GM19193 (cell line): ENCODE data around the gene CNGA3.

Experiments used
- POLR2A ChIP-seq: IDR thresholded peaks from 4 replicates; pipeline ENCODE4 v1.6.1; 2011; ENCODE audit not compliant: insufficient read depth, insufficient read length; ENCODE audit errors: extremely low read depth

Gene CNGA3

DNA sequence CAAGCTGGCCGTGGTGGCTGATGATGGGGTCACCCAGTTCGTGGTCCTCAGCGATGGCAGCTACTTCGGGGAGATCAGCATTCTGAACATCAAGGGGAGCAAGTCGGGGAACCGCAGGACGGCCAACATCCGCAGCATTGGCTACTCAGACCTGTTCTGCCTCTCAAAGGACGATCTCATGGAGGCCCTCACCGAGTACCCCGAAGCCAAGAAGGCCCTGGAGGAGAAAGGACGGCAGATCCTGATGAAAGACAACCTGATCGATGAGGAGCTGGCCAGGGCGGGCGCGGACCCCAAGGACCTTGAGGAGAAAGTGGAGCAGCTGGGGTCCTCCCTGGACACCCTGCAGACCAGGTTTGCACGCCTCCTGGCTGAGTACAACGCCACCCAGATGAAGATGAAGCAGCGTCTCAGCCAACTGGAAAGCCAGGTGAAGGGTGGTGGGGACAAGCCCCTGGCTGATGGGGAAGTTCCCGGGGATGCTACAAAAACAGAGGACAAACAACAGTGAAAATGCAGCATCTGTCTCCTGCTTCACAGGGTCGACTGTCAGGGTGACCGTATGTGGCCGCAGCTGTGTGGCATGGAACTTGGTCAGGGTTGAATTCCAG is 50.6 kb downstream of the CNGA3 start:
- no peak for TF ChIP-seq POLR2A

DNA sequence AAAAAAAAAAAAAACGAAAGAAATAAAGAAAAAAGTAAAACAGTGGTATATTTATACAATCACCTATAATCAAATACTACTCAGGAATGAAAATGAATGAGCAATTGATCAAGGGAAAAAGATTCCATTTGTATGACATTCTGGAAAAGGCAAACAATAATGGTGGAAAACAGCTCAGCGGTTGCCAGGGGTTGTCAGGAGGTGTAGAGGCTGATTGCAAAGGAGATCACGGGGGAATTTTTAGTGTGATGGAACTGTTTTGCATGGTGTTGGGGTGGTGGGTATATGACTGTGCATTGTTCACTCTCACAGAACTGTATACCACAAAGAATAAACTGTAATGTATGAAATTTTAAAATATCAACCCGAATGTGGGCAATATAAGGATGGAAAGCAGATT is 52.9 kb downstream of the CNGA3 start:
- TF ChIP-seq POLR2A = no peak

DNA sequence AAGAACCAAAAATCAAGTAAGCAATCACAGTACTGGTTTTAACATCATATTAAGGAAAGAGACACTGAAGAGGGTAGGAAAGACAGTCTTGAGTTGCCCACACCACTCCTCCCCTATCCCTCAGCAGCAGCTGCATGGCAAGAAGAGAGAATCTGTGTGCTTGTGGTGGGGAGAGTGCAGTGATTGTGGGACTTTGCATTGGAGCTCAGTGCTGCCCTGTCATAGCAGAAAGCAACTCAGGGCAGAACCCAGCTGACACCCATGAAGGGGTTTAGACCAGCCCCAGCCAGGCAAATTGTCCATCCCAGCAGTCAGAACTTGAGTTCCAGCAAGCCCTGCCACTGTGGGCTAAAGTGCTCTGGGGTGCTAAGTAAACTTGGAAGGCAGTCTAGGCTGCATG is 57.6 kb downstream of the CNGA3 start:
- no peak for TF ChIP-seq POLR2A

GRCh38 chr2:98404556-98405250 is 58.4 kb downstream of the CNGA3 start:
- TF ChIP-seq POLR2A = no peak

DNA sequence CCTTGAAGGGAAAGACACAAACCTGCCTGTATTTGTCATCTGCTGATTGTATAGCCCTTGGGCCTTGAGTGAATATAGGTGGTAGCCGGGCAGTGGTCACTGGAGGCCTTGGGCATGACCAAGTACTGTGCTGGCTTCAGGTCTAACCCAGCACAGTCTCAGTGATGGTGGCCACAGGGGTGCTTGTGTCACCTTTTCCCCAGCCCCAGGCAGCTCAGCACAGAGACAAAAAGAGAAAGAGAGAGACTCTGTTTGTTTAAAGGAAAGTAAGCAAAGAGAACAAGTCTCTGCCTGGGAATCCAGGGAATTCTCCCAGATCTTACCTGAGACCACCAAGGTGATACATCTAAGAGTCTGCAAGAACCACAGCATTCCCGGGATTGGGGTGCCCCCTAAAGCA is 59.0 kb downstream of the CNGA3 start:
- TF ChIP-seq POLR2A = no peak

- TF ChIP-seq POLR2A = no peak
Measured at GRCh38 chr2:98408155-98408554, 61.9 kb downstream of the CNGA3 start.

GRCh38 chr2:98412751-98413458 is 66.6 kb downstream of the CNGA3 start:
- no peak for TF ChIP-seq POLR2A

- TF ChIP-seq POLR2A = no peak
Measured at GRCh38 chr2:98416383-98417159, 70.3 kb downstream of the CNGA3 start.

DNA sequence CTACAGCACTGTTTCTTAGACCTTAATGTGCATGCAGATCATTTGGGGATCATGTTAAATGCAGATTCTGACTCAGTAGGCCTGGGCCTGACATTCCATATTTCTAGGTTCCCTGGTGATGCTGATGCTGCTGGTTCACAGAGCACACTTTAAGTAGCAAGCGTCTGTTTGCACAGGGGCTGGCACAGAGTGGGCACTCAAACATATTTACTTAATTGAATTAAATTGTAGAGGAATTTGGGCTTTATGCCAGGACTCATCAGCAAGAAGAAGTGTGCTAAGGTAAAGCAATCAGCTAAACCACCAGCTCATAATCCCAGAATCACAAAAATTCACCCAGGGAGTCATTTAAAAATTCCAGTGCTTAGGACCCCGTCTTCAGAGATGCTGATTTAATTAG is 73.3 kb downstream of the CNGA3 start:
- TF ChIP-seq POLR2A = no peak

DNA sequence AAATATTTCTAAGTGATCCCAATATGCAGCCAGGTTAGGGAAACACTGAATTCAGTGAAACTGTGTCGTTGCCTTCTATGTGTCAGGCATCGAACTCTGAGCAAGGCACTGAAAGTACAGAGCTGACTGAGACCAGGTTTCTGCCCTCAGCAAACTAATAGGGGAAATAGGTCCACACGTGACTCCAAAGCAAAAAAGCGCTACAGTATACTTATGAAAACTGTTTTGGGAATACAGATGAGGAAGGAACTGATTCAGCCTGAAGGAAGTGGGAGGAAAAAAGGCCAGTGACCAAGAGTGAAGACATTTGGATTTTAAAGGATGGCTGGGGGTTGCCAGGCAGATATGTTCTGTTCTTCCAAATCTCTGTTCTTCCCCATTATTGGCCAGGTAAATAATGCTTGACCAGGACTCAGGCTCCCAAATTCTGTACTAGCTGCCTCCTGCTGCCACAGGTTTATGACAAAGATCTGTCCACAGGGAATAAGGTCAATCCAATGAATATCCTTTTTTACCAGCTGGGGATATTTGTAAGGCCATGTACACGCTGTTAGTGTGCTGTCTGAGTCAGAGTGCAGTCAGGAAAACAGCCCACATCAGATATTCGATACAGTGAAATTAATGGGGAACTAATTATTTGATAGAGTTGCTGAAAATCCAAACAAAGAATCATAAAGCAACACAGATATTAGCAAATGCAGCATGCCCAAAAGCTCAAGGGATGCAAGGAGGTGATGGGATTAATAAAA is 73.9 kb downstream of the CNGA3 start:
- TF ChIP-seq POLR2A = no peak

DNA sequence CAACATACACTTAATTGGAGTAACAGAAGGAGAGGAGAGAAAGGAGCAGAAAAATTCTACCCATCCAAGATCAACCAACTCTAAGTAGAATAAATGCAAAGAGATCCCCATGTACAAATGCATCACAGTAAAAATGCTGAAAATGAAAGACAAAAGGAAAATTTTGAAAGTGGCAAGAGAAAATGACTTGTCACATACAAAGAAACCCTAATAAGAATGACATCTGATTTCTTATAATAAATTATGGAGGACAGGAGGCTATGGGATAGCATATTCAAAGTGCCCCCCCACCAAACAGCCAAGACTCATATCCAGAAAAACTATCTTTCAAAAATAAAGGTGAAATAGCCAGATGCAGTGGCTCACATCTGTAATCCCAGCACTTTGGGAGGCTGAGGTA is 76.2 kb downstream of the CNGA3 start:
- no peak for TF ChIP-seq POLR2A

GRCh38 chr2:98426771-98427170 is 80.5 kb downstream of the CNGA3 start:
- TF ChIP-seq POLR2A = no peak

- no peak for TF ChIP-seq POLR2A
Measured at GRCh38 chr2:98432145-98432544, 85.9 kb downstream of the CNGA3 start.

- no peak for TF ChIP-seq POLR2A
Measured at GRCh38 chr2:98433363-98433964, 87.2 kb downstream of the CNGA3 start.
